HepG2 (cell line): Measurements from ENCODE around the gene JTB. TPM values are rescaled to one million over a fixed set of nuclear protein-coding genes. Genes with fewer than 3 reads are reported as not detected.

ENCODE experiments used
- HNF1B ChIP-seq: sonication (generic); formaldehyde crosslinking; IDR thresholded peaks from 2 replicates; pipeline ENCODE4 v1.5.1; 2020; ENCODE audit warnings: mild to moderate bottlenecking, moderate library complexity, missing genetic modification reagents
- KDM5B ChIP-seq: sonication (generic); formaldehyde crosslinking; IDR thresholded peaks from 2 replicates; pipeline ENCODE4 v1.4.0; 2020; ENCODE audit warnings: missing genetic modification reagents, mild to moderate bottlenecking, borderline replicate concordance
- NR0B2 ChIP-seq: sonication (generic); formaldehyde crosslinking; IDR thresholded peaks from 2 replicates; pipeline ENCODE4 v1.4.0; 2020; ENCODE audit warnings: mild to moderate bottlenecking, missing genetic modification reagents
- RBFOX2 ChIP-seq: fragments of 200-400 bp; formaldehyde crosslinking; IDR thresholded peaks from 2 replicates; pipeline ENCODE4 v1.6.1; 2017; ENCODE audit warnings: low read depth, mild to moderate bottlenecking, low read length
- REXO4 ChIP-seq: sonication (generic); formaldehyde crosslinking; IDR thresholded peaks from 2 replicates; pipeline ENCODE4 v1.8.0; 2022; ENCODE audit warnings: missing genetic modification reagents, mild to moderate bottlenecking, borderline replicate concordance
- SMYD3 ChIP-seq: sonication (generic); formaldehyde crosslinking; IDR thresholded peaks from 2 replicates; pipeline ENCODE4 v1.8.1; 2023; ENCODE audit warnings: mild to moderate bottlenecking, missing genetic modification reagents
- THAP9 ChIP-seq: sonication (generic); formaldehyde crosslinking; IDR thresholded peaks from 2 replicates; pipeline ENCODE4; 2020; ENCODE audit warnings: missing genetic modification reagents, mild to moderate bottlenecking, borderline replicate concordance
- ZNF34 ChIP-seq: sonication (generic); formaldehyde crosslinking; IDR thresholded peaks from 2 replicates; pipeline ENCODE4 v1.4.0; 2020; ENCODE audit warnings: mild to moderate bottlenecking, missing genetic modification reagents, borderline replicate concordance
- ZNF660 ChIP-seq: sonication (generic); formaldehyde crosslinking; IDR thresholded peaks from 2 replicates; pipeline ENCODE4 v1.5.1; 2020; ENCODE audit warnings: mild to moderate bottlenecking, low read depth, missing genetic modification reagents, borderline replicate concordance
- ZNF710 ChIP-seq: sonication (generic); formaldehyde crosslinking; IDR thresholded peaks from 2 replicates; pipeline ENCODE4 v1.5.0; 2020; ENCODE audit warnings: mild to moderate bottlenecking, missing genetic modification reagents, borderline replicate concordance
- ZNF761 ChIP-seq: sonication (generic); formaldehyde crosslinking; conservative IDR thresholded peaks from 2 replicates; pipeline ENCODE4 v1.4.0; 2020; ENCODE audit warnings: mild to moderate bottlenecking, missing genetic modification reagents
- polyA plus RNA-seq, 8 experiments: library from polyadenylated mRNA; depleted of rRNA in 3 of 8; stranded (reverse) in 7 of 8; unstranded in 1 of 8; fragments of >200 nt; fragmentation: Illumina TruSeq in 4 of 8; extraction: Trizol in 4 of 8; gene quantifications; 2 replicates each; pipeline versions ENCODE4 v1.2.1 to v1.2.3, GENCODE V29; 2011 to 2016; ENCODE audit warnings: low read depth in 4 of 8, missing spikeins in 1 of 8, mixed read lengths in 1 of 8; ENCODE audit not compliant: insufficient read depth in 1 of 8
- total RNA-seq, 5 experiments: library from RNA; depleted of rRNA; stranded (reverse); fragments of >200 nt; fragmentation: Illumina TruSeq; extraction: Trizol; gene quantifications; 2 replicates each; pipeline ENCODE4 v1.2.3, GENCODE V29; 2016; ENCODE audit warnings: low read depth in 1 of 5

The JTB gene
- total and polyA plus RNA-seq, 2 of the 13 experiments (the other 11 are each of a cell fraction or from before 2014, with no cell fraction given): 96.7 to 99.2 TPM

- TF ChIP-seq THAP9 (CRISPR knock-in tag): no peak
- no peak for TF ChIP-seq ZNF660
- no peak for TF ChIP-seq SMYD3 (CRISPR knock-in tag)
- 0 out of 2 replicates have a peak, but pooled peaks have one; percentile 41 for TF ChIP-seq ZNF710 (CRISPR knock-in tag)
- no peak for TF ChIP-seq ZNF34 (CRISPR knock-in tag)
- peak; percentile 21; the same call in 1 of the 2 replicates for TF ChIP-seq KDM5B (CRISPR knock-in tag)
- no peak for TF ChIP-seq ZNF761
- peak; percentile 51; the same call in 1 of the 2 replicates for TF ChIP-seq NR0B2 (CRISPR knock-in tag)
- 0 out of 2 replicates have a peak, but pooled peaks have one; percentile 8 for TF ChIP-seq HNF1B
- TF ChIP-seq REXO4 (CRISPR knock-in tag): no peak
- no peak for TF ChIP-seq RBFOX2
These were observed 13.6 kb downstream of the JTB start (continued) for GRCh38 chr1:153963850-153964331.
